HG02798 (cell line): Measurements from ENCODE around the gene EGLN2.
"Not testable (repeated sequence)": the region's sequence is repeated elsewhere in the genome, so short reads cannot be mapped to it uniquely, and the experiment has no call there.

ENCODE experiments used
- ATAC-seq: cut with Tn5 transposase; IDR thresholded peaks from one replicate; pipeline ENCODE4 v1.9.1; 2021; ENCODE audit warnings: mild to moderate bottlenecking; ENCODE audit not compliant: unreplicated experiment, poor library complexity

EGLN2 gene

DNA sequence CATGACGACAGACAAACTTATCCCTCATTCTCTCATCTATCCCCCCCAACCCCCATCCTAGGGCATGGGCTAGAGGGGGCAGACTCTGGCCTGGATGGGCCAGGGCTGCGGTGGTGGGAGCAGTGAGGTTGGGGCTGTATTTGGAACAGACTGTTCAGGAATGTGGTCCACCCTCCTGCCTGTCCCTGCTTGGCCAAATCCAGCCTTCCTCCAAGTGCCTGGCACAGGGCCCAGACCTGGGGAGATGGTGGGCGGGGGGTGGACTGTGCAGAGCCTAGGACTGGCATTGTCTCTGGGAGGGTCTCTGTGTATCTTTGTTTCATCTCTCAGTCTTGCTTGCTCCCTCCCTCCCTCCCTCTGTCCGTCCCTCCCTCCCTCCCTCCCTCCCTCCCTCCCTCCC is 14.2 kb downstream of the EGLN2 start:
- no peak for ATAC-seq

DNA sequence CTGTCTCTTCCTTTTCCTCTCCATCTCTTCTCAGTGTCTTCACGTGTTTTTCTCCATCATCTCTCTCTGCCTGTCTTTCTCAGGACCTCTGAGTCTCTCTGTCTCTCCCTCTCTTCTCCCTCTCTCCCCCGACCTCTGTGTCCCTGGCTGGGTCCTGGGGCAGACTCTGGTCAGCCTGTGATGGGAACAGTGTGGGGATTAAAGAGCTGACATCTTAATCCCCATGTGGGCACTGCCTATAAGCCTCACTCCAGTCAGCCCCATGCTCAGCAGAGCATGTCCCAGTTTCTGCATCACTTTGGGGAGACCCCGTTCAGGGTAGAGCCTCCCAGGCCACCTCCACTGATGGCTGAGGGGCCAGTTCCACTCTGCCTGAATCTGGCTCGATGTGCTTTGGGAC is 16.2 kb downstream of the EGLN2 start:
- ATAC-seq, result no peak

- ATAC-seq, result not testable (repeated sequence)
Observed at GRCh38 chr19:40818480-40819399, 19.7 kb downstream of the EGLN2 start.

DNA sequence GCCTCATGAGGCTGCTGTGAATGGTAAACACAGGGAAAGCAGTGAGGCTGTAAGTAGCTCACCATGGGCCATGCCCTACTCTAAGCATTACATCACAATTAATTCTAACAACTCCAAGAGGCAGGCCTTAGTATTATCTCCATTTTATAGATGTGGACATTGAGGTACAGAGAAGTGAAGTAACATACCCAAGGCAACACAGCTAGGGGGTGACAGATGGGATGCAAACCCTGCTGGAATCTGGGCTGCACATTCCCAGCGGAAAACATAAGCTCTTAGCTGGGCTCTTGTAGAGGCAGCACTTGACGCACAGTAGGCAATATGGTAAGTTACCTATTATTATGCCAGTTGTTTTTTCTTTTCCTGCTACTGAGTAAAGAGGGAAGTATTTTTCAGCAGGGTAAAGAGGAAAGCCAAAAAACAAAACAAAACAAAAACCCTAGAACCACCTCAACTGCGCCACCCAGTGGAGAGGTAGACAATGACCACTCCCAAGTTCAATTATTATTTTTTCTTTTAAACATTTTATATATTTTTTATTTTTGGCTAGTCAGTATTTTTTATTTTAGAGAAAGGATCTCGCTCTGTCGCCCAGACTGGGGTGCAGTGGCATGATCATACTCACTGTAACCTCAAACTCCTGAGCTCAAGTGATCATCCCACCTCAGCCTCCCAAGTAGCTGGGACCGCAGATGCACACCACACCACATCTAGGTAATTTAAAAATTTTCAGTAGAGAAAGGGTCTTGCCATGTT is 20.7 kb downstream of the EGLN2 start:
- ATAC-seq, result not testable (repeated sequence)

DNA sequence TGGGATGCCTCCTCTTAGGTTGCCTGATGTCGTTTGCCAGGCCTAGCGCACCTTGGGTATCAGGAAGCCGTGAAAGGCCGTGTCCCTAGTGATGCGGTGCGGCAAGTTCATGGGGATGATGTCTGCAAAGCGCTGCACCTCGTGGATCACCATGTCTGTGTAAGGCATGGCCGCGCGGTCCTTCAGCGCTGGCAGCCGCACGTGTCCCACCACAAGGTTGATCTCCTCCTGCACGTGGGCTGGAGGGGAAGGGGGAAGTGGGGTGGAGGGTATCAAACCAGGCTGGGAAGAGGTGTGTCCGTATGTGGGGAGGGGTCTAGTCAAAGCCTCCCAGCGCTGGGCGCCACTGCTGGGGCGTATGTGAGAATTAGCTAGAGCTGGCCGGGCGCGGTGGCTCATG is 23.2 kb downstream of the EGLN2 start:
- ATAC-seq, result no peak

DNA sequence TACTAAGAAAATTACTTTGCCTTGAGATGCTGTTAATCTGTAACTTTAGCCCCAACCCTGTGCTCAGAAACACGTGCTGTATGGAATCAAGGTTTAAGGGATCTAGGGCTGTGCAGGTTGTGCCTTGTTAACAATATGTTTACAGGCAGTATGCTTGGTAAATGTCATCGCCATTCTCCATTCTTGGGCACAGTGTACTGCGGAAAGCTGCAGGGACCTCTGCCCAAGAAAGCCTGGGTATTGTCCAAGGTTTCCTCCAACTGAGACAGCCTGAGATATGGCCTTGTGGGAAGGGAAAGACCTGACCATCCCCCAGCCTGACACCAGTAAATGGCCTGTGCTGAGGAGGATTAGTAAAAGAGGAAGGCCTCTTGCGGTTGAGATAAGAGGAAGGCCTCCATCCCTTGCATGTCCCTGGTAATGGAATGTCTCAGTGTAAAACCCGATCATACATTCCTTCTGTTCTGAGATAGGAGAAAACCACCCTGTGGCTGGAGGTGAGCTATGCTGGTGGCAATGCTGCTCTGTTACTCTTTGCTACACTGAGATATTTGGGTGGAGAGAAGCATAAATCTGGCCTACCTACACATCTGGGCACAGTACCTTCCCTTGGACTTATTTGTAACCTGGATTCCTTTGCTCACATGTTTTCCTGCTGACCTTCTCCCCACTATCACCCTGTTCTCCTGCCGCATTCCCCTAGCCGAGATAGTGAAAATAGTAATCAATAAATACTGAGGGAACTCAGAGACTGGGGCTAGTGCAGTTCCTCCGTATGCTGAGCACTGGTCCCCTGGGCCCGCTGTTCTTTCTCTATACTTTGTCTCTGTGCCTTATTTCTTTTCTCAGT is 23.9 kb downstream of the EGLN2 start:
- ATAC-seq, result not testable (repeated sequence)

DNA sequence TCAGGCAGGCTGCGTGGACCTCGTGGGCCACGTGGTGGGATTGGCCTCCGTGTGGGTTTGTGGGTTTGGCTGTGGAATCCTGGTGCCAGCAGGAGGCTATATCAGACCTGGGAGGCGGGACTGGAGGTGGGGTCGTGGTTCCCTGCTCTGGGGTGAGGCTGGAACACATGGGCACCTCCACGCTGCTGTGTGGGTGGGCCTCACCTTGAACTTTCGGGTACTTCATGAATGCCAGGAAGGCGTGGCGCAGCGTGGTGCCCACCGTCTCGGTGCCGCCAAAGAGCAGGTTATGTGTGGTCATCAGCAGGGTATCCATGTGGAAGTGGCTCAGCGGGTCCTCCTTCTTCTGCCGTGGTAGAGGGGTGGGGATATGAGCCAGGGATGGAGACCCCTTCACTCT is 25.9 kb downstream of the EGLN2 start:
- not testable (repeated sequence) for ATAC-seq

DNA sequence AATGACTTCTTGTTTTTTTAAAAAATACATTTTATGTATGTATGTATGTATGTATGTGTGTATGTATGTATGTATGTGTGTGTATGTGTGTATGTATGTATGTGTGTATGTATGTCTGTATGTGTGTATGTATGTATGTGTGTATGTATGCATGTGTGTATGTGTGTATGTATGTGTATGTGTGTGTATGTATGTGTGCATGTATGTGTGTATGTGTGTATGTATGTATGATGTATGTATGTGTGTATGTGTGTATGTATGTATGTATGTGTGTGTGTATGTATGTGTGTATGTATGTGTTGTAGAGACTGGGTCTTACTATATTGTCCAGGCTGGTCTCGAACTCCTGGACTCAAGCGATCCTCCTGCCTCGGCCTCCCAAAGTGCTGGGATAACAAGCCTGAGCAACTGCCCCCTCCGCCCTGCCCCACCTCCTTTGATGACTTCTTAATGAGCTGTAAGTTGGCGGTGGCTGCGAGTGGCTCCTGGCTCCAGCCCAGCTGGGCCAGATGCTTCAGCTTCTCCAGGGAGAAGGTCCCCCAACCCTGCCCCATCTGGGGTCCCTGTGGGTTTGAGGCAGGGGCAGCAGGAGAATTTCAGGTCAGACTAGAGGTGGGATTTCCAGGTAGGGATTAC is 26.6 kb downstream of the EGLN2 start:
- not testable (repeated sequence) for ATAC-seq

- ATAC-seq, result not testable (repeated sequence)
Observed at GRCh38 chr19:40826312-40826698, 27.3 kb downstream of the EGLN2 start.

DNA sequence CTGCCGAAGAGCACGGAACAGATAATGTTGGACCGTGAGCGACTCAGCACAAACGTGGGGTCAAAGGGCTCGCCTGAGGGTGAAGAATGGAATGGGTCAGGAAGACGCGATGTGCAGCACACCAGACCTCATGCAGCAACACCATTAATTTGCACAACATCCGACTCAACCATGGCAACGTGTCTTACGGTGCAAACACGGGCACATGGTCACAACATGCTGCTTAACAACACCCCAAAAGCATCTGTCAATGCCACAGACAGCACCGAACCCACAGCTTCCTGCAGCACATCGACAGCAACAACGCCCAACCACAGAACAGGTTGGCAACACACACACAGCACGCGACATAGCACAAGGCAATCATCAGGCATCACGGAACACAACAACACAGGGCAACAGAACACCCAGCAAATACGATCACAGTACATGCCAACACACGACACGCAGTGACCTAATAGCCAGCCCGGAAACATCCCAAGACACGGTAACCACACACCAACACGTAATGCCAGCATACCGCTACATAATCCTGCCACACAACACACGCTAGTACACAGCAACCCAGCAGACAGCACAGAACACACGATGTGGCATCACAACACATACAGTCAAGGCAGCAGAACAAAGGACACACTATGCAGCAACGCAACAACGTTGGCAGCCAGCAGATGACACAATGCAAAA is 27.9 kb downstream of the EGLN2 start:
- ATAC-seq, result not testable (repeated sequence)

DNA sequence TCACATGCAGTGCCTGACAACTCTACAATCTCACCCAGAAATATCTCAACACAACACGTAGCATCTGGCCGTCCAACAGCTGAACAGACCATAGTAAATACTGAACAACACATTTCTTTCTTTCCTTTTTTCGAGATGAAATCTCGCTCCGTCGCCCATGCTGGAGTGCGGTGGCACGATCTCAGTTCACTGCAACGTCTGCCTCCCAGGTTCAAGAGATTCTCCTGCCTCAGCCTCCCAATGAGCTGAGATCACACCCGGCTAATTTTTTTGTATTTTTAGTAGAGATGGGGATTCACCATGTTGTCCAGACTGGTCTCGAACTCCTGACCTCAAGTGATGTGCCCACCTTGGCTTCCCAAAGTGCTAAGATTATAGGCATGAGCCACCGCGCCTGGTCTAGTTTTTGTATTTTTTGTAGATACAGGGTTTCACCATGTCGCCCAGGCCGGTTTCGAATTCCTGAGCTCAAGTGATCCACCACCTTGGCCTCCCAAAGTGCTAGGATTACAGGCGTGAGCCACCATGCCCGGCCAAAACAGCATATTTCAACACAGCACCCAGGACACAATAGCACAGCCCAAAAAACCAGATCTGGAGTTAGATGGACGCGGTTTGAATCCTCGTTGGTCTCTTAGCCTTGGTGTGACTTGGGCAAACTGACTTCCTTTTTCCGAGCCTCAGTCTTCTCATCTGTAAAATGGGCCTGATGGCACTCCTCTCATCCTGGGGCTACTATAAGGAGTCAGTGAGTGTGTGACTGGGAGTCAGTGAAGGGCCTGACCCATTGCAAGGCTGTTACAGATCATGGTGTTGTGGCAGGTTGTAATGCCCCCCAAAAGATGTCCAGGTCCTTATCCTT is 28.6 kb downstream of the EGLN2 start:
- ATAC-seq, result no peak

DNA sequence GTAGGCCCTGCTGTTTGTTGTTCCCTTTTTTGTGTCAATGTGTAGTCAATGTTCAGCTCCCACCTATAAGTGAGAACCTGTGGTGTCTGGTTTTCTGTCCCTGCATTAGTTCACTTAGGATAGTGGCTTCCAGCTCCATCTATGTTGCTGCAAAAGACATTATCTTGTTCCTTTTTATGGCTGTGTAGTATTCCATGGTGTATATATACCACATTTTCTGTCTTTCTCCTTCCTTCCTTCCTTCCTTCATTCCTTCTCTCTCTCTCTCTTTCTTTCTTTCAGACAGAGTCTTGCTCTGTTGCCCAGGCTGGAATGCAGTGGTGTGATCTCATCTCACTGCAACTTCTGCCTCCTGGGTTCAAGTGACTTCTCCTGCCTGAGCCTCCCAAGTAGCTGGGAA is 30.2 kb downstream of the EGLN2 start:
- no peak for ATAC-seq

DNA sequence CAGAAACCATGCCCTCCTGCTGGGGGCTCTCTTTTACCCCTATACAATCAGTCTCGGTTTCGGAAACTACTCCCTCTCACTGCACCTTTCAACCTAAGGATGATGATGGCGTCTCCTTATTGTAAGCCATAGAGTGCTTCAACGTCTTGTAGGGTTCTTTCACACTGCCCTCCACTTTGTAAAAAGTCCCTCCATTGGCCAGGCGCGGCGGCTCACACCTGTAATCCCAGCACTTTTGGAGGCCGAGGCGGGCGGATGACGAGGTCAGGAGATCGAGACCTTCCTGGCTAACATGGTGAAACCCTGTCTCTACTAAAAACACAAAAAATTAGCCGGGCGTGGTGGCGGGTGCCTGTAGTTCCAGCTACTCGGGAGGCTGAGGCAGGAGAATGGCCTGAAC is 31.8 kb downstream of the EGLN2 start:
- not testable (repeated sequence) for ATAC-seq

DNA sequence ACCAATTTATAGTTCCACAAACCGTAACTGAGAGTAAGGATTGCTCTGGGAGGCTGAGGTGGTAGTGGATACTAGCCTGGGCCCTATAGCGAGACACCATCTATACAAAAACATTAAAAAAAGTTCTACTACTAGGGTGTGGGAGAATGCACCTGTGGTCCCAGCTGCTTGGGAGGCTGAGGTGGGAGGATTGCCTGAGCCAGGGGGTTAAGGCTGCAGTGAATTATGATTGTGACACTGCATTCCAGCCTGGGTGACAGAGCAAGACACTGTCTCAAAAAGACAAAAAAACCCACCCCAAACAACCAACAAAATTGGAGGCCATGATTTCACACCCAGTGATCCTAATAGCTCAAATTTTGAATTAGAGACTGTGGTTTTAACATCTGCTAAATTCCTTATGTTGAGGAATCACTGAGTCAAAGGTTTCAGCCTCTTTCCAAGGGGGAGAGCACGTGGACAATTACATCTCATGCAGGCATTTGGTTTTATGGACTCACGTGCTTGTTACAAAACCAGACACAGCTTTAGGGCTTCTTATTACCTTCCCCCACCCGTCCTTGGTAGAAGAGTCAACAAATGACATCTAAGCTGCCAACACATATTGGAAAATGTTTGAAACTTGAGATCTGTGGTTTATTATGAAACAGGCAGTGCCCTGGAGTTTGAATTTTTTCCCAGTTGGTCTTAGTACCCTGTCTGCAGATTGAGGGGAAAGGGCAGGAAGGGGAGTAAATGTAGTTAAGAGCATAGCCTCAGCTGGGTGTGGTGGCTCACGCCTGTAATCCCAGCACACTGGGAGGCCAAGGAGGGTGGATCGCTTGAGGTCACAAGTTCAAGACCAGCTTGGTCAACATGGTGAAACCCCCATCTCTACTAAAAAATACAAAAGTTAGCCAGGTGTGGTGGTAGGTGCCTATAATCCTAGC is 32.8 kb downstream of the EGLN2 start:
- no peak for ATAC-seq

GRCh38 chr19:40832431-40832790 is 33.4 kb downstream of the EGLN2 start:
- not testable (repeated sequence) for ATAC-seq

GRCh38 chr19:40833728-40834533 is 34.9 kb downstream of the EGLN2 start:
- not testable (repeated sequence) for ATAC-seq
